GM19351 (cell line): ENCODE measurements around the gene MAPK8.
"Not testable (repeated sequence)": the region's sequence is repeated elsewhere in the genome, so short reads cannot be mapped to it uniquely, and the experiment has no call there.

Source experiments
- ATAC-seq: cut with Tn5 transposase; IDR thresholded peaks from one replicate; pipeline ENCODE4 v1.9.1; 2021; ENCODE audit warnings: mild to moderate bottlenecking, moderate library complexity; ENCODE audit not compliant: unreplicated experiment

The MAPK8 gene

DNA sequence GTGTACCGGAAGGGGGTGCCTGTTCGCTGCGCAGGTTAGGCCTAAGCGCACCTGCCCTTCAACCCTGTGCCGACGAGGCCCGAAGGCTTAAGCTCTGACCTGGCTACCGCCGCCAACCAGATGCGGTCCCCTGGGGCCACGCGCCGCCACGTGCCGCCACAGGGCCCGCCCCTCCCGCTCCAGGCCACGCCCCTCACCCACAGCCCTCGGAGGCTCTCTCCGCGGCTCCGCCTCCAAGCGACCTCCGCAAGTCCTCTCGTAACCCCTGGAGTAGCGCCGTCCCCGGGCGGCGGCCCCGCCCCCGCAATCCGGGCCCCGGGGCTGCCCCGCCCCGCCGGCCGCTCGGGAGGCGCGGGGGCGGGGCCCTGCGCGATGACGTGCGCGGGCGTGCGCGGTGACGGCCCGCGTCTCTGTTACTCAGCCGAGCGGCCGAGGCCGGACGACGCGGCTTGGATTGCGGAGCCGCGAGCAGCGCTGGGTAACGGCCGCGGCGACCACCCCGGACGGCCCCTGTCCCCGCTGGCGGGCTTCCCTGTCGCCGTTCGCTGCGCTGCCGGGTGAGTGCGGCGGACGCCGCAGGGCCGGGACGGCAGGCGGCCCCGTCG is at the start of gene MAPK8:
Gene MAPK8, plus strand, starts transcription at position 413 of the 605 bp plus-strand sequence. CDS start 94,984 bp downstream, outside the sequence.
- ATAC-seq, result peak; percentile 77

DNA sequence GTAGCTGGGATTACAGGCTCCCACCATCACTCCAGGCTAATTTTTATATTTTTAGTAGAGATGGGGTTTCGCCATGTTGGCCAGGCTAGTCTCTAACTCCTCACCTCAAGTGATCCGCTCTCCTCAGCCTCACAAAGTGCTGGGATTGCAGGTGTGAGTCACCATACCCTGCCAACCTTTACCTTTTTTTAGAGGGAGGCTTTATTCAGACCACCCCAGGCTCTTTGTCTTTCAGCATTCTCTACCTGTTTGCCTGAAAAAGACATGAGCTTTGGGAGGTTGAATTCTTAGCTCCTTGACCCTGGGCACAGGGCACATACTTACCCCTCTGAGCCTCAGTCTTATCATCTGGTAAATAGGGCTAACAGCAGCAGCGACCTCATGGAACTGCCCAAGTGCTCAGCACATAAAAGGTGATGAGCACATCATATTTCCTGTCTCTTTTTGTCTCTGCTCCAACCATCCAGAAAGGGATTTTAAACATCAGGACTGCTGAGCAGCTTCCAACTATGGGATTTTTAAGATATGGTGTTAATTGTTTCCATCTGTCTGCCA is 49.0 kb upstream of the MAPK8 start:
- no peak for ATAC-seq

GRCh38 chr10:48258105-48258504 is 48.4 kb upstream of the MAPK8 start:
- no peak for ATAC-seq

- ATAC-seq, result peak; percentile 63
These were observed 39.9 kb upstream of the MAPK8 start for GRCh38 chr10:48266528-48266927.

- ATAC-seq, result no peak
These were observed 35.3 kb upstream of the MAPK8 start for GRCh38 chr10:48271047-48271730.

- ATAC-seq, result no peak
These were observed 33.8 kb upstream of the MAPK8 start for GRCh38 chr10:48272682-48273081.

DNA sequence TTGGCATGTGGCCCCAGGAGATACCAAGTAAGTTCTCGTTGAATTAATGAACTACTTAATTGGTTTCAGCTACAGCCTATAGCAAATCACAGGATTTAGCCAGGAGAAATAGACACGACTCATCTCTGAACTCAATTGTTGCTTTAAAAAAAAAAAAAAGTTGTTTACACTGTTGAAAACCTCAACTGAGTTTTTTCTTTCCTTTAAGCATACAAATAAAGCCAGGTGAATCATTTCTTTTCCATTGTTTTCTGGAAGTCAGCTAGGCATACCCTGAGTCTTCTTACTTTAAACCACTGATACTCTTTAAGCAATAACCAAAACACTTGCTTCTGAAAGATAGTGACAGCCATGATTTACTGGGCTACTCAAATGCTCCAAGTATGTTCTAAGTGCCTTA is 32.7 kb upstream of the MAPK8 start:
- ATAC-seq, result no peak

DNA sequence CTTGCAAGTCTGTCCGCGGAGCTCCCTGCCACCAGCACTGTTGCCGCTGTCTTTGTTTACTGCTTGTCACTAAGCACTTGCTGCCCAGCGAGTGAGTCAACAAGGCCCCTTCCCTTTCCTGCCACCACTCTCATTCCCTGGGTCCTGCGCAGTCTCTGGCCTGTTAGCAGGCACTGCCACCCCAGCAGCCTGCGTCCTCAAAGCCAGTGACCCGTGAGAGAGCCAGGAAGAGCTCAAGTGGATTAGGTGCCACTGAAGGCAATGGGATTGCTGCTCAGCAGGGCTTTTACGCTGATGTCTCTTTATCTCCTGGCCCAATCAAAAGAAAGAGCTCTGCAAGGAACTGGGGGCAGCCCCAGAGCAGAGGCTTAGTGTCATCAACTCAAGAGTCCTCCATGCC is 31.8 kb upstream of the MAPK8 start, which contains the start of gene FRMPD2:
Gene FRMPD2, minus strand, starts transcription at position 61 of the 400 bp plus-strand sequence. CDS start 129 bp downstream, outside the sequence.
- no peak for ATAC-seq

DNA sequence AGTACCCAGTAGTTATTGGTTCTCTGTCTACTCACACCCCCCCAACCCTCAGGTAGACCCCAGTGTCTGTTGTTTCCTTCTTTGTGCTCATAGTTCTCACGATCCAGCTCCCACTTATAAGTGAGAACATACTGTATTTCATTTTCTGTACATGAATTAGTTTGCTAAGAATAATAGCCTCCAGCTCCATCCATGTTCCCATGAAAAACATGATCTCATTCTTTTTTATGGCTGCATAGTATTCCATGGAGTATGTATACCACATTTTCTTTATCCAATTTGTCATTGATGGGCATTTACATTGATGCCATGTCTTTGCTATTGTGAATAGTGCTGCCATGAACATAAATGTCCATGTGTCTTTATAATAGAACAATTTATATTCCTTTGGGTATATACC is 29.4 kb upstream of the MAPK8 start:
- ATAC-seq, result no peak

GRCh38 chr10:48279081-48279751 is 27.3 kb upstream of the MAPK8 start:
- ATAC-seq, result peak; percentile 86

- not testable (repeated sequence) for ATAC-seq
These were observed 24.8 kb upstream of the MAPK8 start for GRCh38 chr10:48281697-48282096.

- ATAC-seq, result peak; percentile 61
These were observed 23.6 kb upstream of the MAPK8 start for GRCh38 chr10:48282829-48283228.

DNA sequence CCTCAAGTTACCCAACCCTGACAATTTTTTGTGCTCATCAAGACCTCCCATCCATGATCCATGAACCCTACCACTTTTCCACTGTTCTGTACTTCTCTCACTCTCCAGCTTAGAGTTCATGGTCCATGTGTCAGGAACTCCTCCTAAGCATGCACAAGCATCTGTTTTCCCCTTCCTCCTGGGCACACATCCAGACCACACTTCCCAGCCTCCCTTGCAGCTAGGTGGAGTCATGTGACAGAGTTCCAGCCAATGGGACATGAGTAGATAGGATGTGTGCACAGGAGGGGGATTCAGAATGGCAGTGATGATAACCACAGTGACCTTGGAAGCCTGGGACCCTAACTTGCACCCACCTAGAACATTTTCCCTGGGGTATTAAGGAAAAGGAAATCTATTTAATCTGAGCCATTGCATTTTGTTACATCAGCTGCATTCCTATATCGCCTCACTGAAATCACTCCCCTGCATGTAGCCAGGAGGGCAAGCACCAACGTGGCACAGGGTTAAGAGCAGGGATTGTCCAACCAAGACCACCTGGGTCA is 22.4 kb upstream of the MAPK8 start:
- no peak for ATAC-seq

- no peak for ATAC-seq
These were observed 21.7 kb upstream of the MAPK8 start for GRCh38 chr10:48284811-48285210.

- no peak for ATAC-seq
These were observed 20.8 kb upstream of the MAPK8 start for GRCh38 chr10:48285710-48286109.

- ATAC-seq, result no peak
These were observed 20.1 kb upstream of the MAPK8 start for GRCh38 chr10:48286356-48286755.

- ATAC-seq, result no peak
These were observed 18.8 kb upstream of the MAPK8 start for GRCh38 chr10:48287417-48288391.

DNA sequence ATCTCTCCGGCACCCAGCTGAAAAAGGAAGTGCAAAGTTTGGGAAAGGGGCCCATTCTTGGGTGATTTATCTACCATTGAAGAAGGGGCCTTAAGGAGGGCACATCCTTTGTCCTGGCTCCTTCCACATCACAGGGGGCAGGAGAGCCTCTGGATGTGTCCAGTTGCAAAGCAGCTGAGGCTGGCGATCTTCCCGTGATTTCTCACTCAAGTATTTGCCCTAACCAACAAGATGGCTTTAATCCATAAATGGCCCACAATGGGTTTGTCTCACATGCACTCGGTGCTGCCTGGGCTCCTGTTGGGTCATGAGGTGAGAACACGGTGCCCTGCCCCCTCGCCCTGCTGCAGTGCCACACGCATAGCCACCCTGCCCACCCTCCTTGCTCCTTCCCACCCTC is 17.8 kb upstream of the MAPK8 start:
- no peak for ATAC-seq

DNA sequence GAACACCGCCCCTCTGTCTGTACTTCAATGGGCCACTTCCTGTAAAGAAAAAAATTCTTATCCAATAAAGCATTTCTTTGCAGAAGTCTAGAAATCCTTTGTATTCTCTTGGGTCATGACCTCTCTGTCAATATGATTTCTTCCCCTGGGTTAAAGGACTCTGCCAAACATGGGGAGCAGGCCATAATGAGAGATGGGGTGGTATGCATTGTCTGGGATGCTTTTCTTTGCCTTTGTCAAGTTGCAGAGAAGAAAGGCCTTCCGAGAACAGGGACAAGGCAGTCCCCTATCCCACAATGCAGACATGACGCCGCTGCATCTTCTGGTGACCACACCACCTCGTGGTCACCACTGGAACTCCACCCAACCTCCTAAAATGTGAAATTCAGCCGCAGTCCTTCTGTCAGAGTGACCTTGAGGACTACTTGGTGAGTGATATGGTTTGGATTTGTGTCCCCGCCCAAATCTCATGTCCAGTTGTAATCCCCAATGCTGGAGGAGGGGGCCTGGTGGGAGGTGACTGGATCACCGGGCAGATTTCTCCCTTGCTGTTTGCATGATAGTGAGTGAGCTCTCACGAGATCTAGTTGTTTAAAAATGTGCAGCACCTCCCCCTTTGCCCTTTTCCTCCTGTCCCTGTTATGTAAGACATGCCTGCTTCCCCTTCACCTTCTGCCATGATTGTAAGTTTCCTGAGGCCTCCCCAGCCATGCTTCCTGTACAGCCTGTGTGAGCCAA is 16.8 kb upstream of the MAPK8 start:
- ATAC-seq, result peak; percentile 64

DNA sequence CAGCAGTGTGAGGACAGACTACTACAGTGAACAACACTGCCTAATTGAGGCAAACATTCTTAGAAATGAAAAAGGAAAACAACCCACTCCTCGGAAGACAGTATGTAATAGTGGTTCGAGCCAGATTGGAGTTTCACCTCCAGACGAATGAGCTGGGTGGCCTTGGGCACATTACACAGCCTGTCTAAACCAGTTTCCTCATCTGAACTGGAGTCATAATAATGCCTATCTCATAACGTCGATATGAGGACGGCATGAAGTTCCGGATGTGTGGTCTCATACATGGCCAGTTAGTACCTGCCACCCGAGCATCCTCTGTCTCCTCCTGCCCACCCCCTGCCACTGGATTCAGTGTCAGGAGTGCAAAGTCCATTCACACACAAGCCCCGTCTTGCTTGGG is 16.2 kb upstream of the MAPK8 start:
- ATAC-seq, result no peak
